Measurements from ENCODE around the gene SLF2. TPM values are rescaled to one million over a fixed set of nuclear protein-coding genes. Genes with fewer than 3 reads are reported as not detected.

SLF2 gene
- total RNA-seq, 1 experiment from 2014 or later, result 14.3 TPM

GRCh38 chr10:100894589-100895294 lies 18.0 kb upstream of the SLF2 start (continued):
- TF ChIP-seq ZNF671 (CRISPR knock-in tag; IDR thresholded peaks at IDR 0.05) (no peak), CREM (CRISPR knock-in tag; IDR thresholded peaks at IDR 0.05) (no peak)
- TF ChIP-seq, protein P1, sequence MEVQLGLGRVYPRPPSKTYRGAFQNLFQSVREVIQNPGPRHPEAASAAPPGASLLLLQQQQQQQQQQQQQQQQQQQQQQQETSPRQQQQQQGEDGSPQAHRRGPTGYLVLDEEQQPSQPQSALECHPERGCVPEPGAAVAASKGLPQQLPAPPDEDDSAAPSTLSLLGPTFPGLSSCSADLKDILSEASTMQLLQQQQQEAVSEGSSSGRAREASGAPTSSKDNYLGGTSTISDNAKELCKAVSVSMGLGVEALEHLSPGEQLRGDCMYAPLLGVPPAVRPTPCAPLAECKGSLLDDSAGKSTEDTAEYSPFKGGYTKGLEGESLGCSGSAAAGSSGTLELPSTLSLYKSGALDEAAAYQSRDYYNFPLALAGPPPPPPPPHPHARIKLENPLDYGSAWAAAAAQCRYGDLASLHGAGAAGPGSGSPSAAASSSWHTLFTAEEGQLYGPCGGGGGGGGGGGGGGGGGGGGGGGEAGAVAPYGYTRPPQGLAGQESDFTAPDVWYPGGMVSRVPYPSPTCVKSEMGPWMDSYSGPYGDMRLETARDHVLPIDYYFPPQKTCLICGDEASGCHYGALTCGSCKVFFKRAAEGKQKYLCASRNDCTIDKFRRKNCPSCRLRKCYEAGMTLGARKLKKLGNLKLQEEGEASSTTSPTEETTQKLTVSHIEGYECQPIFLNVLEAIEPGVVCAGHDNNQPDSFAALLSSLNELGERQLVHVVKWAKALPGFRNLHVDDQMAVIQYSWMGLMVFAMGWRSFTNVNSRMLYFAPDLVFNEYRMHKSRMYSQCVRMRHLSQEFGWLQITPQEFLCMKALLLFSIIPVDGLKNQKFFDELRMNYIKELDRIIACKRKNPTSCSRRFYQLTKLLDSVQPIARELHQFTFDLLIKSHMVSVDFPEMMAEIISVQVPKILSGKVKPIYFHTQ (CRISPR knock-in tag; IDR thresholded peaks at IDR 0.05), result no peak
- TF ChIP-seq, protein P2, sequence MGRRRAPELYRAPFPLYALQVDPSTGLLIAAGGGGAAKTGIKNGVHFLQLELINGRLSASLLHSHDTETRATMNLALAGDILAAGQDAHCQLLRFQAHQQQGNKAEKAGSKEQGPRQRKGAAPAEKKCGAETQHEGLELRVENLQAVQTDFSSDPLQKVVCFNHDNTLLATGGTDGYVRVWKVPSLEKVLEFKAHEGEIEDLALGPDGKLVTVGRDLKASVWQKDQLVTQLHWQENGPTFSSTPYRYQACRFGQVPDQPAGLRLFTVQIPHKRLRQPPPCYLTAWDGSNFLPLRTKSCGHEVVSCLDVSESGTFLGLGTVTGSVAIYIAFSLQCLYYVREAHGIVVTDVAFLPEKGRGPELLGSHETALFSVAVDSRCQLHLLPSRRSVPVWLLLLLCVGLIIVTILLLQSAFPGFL (CRISPR knock-in tag; IDR thresholded peaks at IDR 0.05; ENCODE audit: borderline replicate concordance), result no peak
- TF ChIP-seq, protein P3, sequence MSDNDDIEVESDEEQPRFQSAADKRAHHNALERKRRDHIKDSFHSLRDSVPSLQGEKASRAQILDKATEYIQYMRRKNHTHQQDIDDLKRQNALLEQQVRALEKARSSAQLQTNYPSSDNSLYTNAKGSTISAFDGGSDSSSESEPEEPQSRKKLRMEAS (CRISPR knock-in tag; IDR thresholded peaks at IDR 0.05), result no peak

DNA sequence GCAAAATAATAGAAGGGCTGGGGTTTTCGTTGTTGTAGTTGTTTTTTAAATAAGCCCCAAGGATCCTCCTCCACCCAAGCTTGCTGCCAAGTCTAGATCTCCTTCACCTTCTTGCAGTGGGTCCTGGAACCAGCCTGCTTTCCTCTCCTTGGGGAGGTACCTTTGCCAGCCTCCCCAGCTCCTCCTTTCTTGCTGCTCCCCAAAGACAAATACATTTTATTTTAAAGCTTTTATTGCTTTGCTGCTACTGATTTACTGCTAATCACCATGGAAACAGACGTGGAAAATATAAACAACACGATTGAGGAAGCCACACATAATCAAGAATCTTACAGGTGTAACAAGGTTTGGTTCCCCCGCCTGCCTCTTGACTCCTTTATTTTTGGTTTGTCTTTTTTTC lies 17.4 kb upstream of the SLF2 start:
- H3K4me3 Mint-ChIP-seq, result no peak overlapping the region
- no peaks in the 10 kb centered on the region; the same call in 1 of the 2 replicates for H3K27me3 Mint-ChIP-seq (ENCODE audit: low read depth)
- H3K4me1 Mint-ChIP-seq, result peaks cover 5% of the 10 kb centered on the region
- ChIA-PET POLR2A (no interaction called here), CTCF (interaction anchor here (0.6 to 1.7 kb wide), 5 partner anchors 17 to 396 kb away, joined by 3 to 9 read pairs (median 3); partner anchors contain the start of genes HIF1AN, PDZD7 and SFXN3)
- H3K9me3 Mint-ChIP-seq, result peaks cover 6% of the 10 kb centered on the region
- no peak for DNase-seq (ENCODE audit: low spot score)
- no peak for ATAC-seq
- H3K36me3 Mint-ChIP-seq, result no peaks in the 10 kb centered on the region
- H3K27ac Mint-ChIP-seq, result no peak overlapping the region
- TF ChIP-seq ATF6 (CRISPR knock-in tag; IDR thresholded peaks at IDR 0.05), result no peak
- no peak for TF ChIP-seq ELF4 (CRISPR knock-in tag; IDR thresholded peaks at IDR 0.05; ENCODE audit: low read depth)
- no peak for TF ChIP-seq KAT7 (CRISPR knock-in tag; IDR thresholded peaks at IDR 0.05; ENCODE audit: borderline replicate concordance)
- TF ChIP-seq PRDM15 (CRISPR knock-in tag; IDR thresholded peaks at IDR 0.05), result no peak
- no peak for TF ChIP-seq USF1 (CRISPR knock-in tag; IDR thresholded peaks at IDR 0.05)
- TF ChIP-seq STAT6 (CRISPR knock-in tag; conservative IDR thresholded peaks at IDR 0.05; ENCODE audit: low read depth), result no peak

Data from WTC11 (cell line).